CD4-positive, alpha-beta T cell (primary cell): ENCODE results near the gene DSCAML1. TPM values are rescaled to one million over a fixed set of nuclear protein-coding genes. Genes with fewer than 3 reads are reported as not detected.

Experiments
- ATAC-seq: fragments of 200-7000 bp; cut with Tn5 transposase; one replicate; pipeline ENCODE4 v1.10.0; 2022; ENCODE audit warnings: mild to moderate bottlenecking; ENCODE audit not compliant: poor library complexity
- CTCF ChIA-PET: fragments of 350-600 bp; sonication (Branson Sonifier 250); formaldehyde crosslinking; loops from one replicate; lab custom pipeline; 2021; ENCODE audit warnings: antibody characterized with exemption, inconsistent platforms; lab: Charles Lee
- POLR2A ChIA-PET: fragments of 350-600 bp; sonication (Branson Sonifier 250); formaldehyde crosslinking; loops from one replicate; lab custom pipeline; 2021; ENCODE audit warnings: antibody characterized with exemption, inconsistent platforms; lab: Charles Lee
- DNase-seq, 14 experiments: peaks; one replicate each; pipeline ENCODE4 v3.0.0-alpha.2; 2013 to 2020; ENCODE audit warnings: mixed read lengths in 2 of 14
- H3K27ac ChIP-seq, 2 donors: one replicate each; pipeline versions ENCODE4 v1.5.1 to v1.7.0; 2013; ENCODE audit warnings: low read length in 2 of 2, low read depth in 1 of 2, mild to moderate bottlenecking in 1 of 2
- H3K27me3 ChIP-seq, 2 experiments: 1 replicate in 1 of 2; 2 replicates in 1 of 2; pipeline versions ENCODE4 v1.6.1 to v1.7.0; 2013; ENCODE audit warnings: low read length in 2 of 2, control low read depth in 1 of 2, mild to moderate bottlenecking in 1 of 2, moderate library complexity in 1 of 2; ENCODE audit not compliant: insufficient read depth in 2 of 2, control insufficient read depth in 1 of 2
- H3K36me3 ChIP-seq: one replicate; pipeline ENCODE4 v1.6.1; 2013; ENCODE audit warnings: low read length, control low read depth; ENCODE audit not compliant: insufficient read depth
- H3K4me1 ChIP-seq: one replicate; pipeline ENCODE4 v1.6.1; 2013; ENCODE audit warnings: low read length, control low read depth; ENCODE audit not compliant: insufficient read depth
- H3K4me3 ChIP-seq: one replicate; pipeline ENCODE4 v1.5.1; 2013; ENCODE audit warnings: mild to moderate bottlenecking, low read length, moderate library complexity
- H3K9me3 ChIP-seq, 2 experiments: 1 replicate in 1 of 2; 2 replicates in 1 of 2; pipeline versions ENCODE4 v1.6.1 to v1.7.0; 2013; ENCODE audit warnings: low read length in 2 of 2, mild to moderate bottlenecking in 2 of 2, control low read depth in 1 of 2, moderate library complexity in 1 of 2; ENCODE audit not compliant: control insufficient read depth in 1 of 2, insufficient read depth in 1 of 2
- H3K27ac Mint-ChIP-seq: one replicate; pipeline ENCODE4 v1.8.0; 2020; ENCODE audit warnings: mixed read lengths
- H3K27me3 Mint-ChIP-seq: one replicate; pipeline ENCODE4 v1.8.0; 2021; ENCODE audit warnings: mixed read lengths
- H3K36me3 Mint-ChIP-seq: one replicate; pipeline ENCODE4 v1.8.0; 2021; ENCODE audit warnings: low read depth, mixed read lengths
- H3K4me1 Mint-ChIP-seq: one replicate; pipeline ENCODE4 v1.8.0; 2021; ENCODE audit warnings: low read depth, mixed read lengths
- H3K4me3 Mint-ChIP-seq: one replicate; pipeline ENCODE4 v1.8.0; 2020; ENCODE audit warnings: mild to moderate bottlenecking, mixed read lengths
- H3K9me3 Mint-ChIP-seq: one replicate; pipeline ENCODE4 v1.8.0; 2020; ENCODE audit warnings: mixed read lengths
- intact Hi-C, 2 experiments: fragments of 100-400 bp; cut with DNase I in 1 of 2; cut with micrococcal nuclease in 1 of 2; formaldehyde crosslinking; loops; one replicate each; pipeline versions ENCODE4 v1.15.1 to v1.9.0; 2023 to 2025; cut with DNase I, micrococcal nuclease
- total RNA-seq, 174 experiments: library from RNA in 2 of 174; stranded (reverse) in 2 of 174; gene quantifications; one replicate each; pipeline ENCODE4 v1.2.3 and lab custom pipeline; 2021 to 2026
- TF ChIP-seq, protein P1 (sequence below): fragments of 200-600 bp; IDR thresholded peaks from one replicate; pipeline ENCODE4 v1.8.0; 2022; ENCODE audit warnings: antibody characterized with exemption, mild to moderate bottlenecking

The DSCAML1 gene
- total RNA-seq, 2 experiments from 2014 or later, result 0.22 to 0.61 TPM

DNA sequence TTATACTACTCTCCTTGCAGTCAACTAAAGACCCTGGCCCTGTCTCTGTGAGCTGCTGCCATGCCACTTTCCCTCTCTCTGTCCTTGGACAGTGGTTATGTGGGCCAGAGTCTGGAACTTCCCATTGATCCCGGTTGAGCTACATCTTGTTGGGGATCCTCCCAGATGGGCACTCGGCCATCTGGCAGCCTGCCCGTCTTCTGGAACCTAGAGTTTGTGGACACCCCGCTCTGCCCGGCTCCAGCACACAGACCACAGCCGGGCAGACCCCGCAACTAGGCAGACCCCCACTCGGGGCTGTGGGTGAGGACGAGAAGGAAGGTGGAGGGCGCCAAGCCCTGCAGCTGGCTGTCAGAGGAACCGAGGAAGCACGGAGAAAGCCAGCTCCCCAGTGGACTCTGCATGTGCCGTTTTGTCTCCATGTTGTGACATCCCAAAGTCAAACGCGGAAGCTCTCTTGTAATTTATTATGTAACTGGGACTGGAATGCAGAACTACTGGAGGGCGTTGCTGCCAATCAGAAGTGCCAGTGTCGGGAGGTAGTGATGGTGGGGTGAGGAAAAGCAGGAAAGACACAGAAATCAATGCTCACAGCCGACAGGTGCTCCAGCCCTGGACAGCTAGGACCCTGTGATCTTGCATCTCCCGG is 261.7 kb downstream of the DSCAML1 start:
- H3K9me3 Mint-ChIP-seq, result no peaks in the 10 kb centered on the region
- intact Hi-C loops, result no loop called here
- no peak for DNase-seq
- H3K4me3 Mint-ChIP-seq, result no peak overlapping the region
- Histone ChIP-seq H3K9me3 (peaks cover 0 to 20% of the 10 kb centered on the region in 2 experiments), H3K27ac (no peak overlapping the region), H3K4me1 (no peaks in the 10 kb centered on the region), H3K4me3 (no peak overlapping the region), H3K36me3 (no peaks in the 10 kb centered on the region), H3K27me3 (peaks cover 0 to 7% of the 10 kb centered on the region in 2 experiments)
- peaks cover 36% of the 10 kb centered on the region for H3K27me3 Mint-ChIP-seq
- ATAC-seq, result no peak
- TF ChIP-seq, protein P1, sequence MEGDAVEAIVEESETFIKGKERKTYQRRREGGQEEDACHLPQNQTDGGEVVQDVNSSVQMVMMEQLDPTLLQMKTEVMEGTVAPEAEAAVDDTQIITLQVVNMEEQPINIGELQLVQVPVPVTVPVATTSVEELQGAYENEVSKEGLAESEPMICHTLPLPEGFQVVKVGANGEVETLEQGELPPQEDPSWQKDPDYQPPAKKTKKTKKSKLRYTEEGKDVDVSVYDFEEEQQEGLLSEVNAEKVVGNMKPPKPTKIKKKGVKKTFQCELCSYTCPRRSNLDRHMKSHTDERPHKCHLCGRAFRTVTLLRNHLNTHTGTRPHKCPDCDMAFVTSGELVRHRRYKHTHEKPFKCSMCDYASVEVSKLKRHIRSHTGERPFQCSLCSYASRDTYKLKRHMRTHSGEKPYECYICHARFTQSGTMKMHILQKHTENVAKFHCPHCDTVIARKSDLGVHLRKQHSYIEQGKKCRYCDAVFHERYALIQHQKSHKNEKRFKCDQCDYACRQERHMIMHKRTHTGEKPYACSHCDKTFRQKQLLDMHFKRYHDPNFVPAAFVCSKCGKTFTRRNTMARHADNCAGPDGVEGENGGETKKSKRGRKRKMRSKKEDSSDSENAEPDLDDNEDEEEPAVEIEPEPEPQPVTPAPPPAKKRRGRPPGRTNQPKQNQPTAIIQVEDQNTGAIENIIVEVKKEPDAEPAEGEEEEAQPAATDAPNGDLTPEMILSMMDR, result no peak
- ChIA-PET CTCF (interaction anchor here (0.5 kb wide), 1 partner anchor 160 kb away, joined by 4 read pairs; no protein-coding TSS in a partner anchor), POLR2A (interaction anchor here (0.6 kb wide), 1 partner anchor 35 kb away, joined by 3 read pairs; no protein-coding TSS in a partner anchor)
- no peaks in the 10 kb centered on the region for H3K4me1 Mint-ChIP-seq
- H3K27ac Mint-ChIP-seq, result no peak overlapping the region
- no peaks in the 10 kb centered on the region for H3K36me3 Mint-ChIP-seq

DNA sequence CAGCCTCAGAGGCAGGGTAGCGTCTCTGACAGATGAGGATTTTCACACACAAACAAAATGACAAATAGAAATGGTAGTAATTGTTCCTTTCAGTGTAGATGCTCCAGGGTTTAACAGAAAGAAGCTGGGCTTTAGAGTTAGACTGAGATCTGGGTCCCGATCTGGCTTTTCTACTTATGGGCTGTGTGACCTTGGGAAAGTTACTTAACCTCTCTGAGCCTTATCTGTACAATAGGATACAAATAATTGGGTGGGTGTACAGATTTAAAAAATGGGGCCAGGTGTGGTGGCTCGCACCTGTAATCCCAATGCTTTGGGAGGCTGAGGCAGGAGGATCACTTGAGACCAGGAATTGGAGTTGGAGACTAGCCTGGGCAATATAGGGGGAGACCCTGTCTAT is 264.4 kb downstream of the DSCAML1 start:
- no peaks in the 10 kb centered on the region for H3K4me1 Mint-ChIP-seq
- no peaks in the 10 kb centered on the region for H3K9me3 Mint-ChIP-seq

DNA sequence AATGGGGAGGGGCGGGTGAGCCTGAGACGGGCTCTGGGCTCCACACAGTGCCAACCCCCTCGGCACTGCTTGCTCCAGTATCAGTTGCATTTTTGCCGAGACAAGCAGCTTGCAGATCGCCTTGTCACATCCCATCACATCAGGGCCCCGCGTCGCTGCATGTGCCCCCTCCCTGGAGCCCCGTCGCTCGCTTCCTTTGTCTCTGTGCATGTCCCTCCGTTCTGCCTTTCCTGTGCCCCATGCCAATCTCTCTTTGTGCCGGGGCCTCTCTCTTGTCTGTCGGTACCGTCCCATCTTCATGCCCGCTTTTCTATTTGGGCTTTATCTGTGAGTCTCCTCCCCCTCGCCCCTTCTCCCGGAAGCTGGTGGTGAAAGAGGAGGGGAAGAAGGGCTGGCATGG is 267.2 kb downstream of the DSCAML1 start:
- Mint-ChIP-seq H3K9me3 (no peaks in the 10 kb centered on the region), H3K27ac (no peak overlapping the region), H3K4me3 (no peak overlapping the region), H3K36me3 (no peaks in the 10 kb centered on the region), H3K4me1 (no peaks in the 10 kb centered on the region), H3K27me3 (peaks cover 29% of the 10 kb centered on the region)
- Histone ChIP-seq H3K9me3 (peaks cover 0 to 11% of the 10 kb centered on the region in 2 experiments), H3K36me3 (no peaks in the 10 kb centered on the region), H3K27me3 (peaks cover 0 to 12% of the 10 kb centered on the region in 2 experiments), H3K4me1 (no peaks in the 10 kb centered on the region), H3K27ac (no peak overlapping the region), H3K4me3 (no peak overlapping the region)
- intact Hi-C loops, result no loop called here
- ATAC-seq, result no peak
- POLR2A ChIA-PET, result no interaction called here
- TF ChIP-seq, protein P1, result no peak
- CTCF ChIA-PET, result no interaction called here
- no peak for DNase-seq

More for the DNA sequence above, 264.4 kb downstream of the DSCAML1 start:
- no peak for ATAC-seq
- peaks cover 35% of the 10 kb centered on the region for H3K27me3 Mint-ChIP-seq
- Histone ChIP-seq H3K27ac (no peak overlapping the region), H3K4me1 (no peaks in the 10 kb centered on the region), H3K27me3 (peaks cover 0 to 12% of the 10 kb centered on the region in 2 experiments), H3K4me3 (no peak overlapping the region), H3K36me3 (no peaks in the 10 kb centered on the region), H3K9me3 (peaks cover 0 to 20% of the 10 kb centered on the region in 2 experiments)
- TF ChIP-seq, protein P1, result no peak
- H3K36me3 Mint-ChIP-seq, result no peaks in the 10 kb centered on the region
- CTCF ChIA-PET, result no interaction called here
- POLR2A ChIA-PET, result no interaction called here
- H3K4me3 Mint-ChIP-seq, result no peak overlapping the region
- no peak for DNase-seq
- intact Hi-C loops, result no loop called here
- no peak overlapping the region for H3K27ac Mint-ChIP-seq
